Occipital lobe (tissue), 2 donors: ENCODE measurements around the gene RIPOR2. TPM values are rescaled to one million over a fixed set of nuclear protein-coding genes. Genes with fewer than 3 reads are reported as not detected.

Experiments
- DNase-seq: peaks from one replicate; lab custom pipeline; 2025; lab: John Stamatoyannopoulos, UW
- total RNA-seq: library from RNA; depleted of rRNA; stranded (reverse); fragments of >200 nt; gene quantifications from one replicate; pipeline ENCODE4 v1.2.3, GENCODE V29; 2014

RIPOR2 gene
- total RNA-seq, 1 donor from 2014 or later = 17.8 TPM

- DNase-seq = no peak
Measured at GRCh38 chr6:24907919-24908649, 27.7 kb downstream of the RIPOR2 start.

GRCh38 chr6:24906314-24906713, 29.4 kb downstream of the RIPOR2 start:
- no peak for DNase-seq

- DNase-seq = no peak
Measured at GRCh38 chr6:24905483-24905882, 30.3 kb downstream of the RIPOR2 start.

GRCh38 chr6:24903681-24904080, 32.1 kb downstream of the RIPOR2 start:
- no peak for DNase-seq

- DNase-seq = no peak
Measured at GRCh38 chr6:24902782-24903181, 33.0 kb downstream of the RIPOR2 start.

GRCh38 chr6:24901698-24902328, 33.9 kb downstream of the RIPOR2 start:
- DNase-seq = no peak

GRCh38 chr6:24900917-24901697, 34.7 kb downstream of the RIPOR2 start:
- no peak for DNase-seq

GRCh38 chr6:24899997-24900325, 35.8 kb downstream of the RIPOR2 start:
- DNase-seq = peak; percentile 54

GRCh38 chr6:24899136-24899996, 36.4 kb downstream of the RIPOR2 start:
- DNase-seq = no peak

- no peak for DNase-seq
Measured at GRCh38 chr6:24898676-24899075, 37.1 kb downstream of the RIPOR2 start.

- no peak for DNase-seq
Measured at GRCh38 chr6:24897186-24897585, 38.6 kb downstream of the RIPOR2 start.

GRCh38 chr6:24893342-24893850, 42.4 kb downstream of the RIPOR2 start:
- DNase-seq = no peak

- DNase-seq = no peak
Measured at GRCh38 chr6:24891004-24891403, 44.8 kb downstream of the RIPOR2 start.

- no peak for DNase-seq
Measured at GRCh38 chr6:24890471-24890870, 45.3 kb downstream of the RIPOR2 start.

- DNase-seq = no peak
Measured at GRCh38 chr6:24888715-24889370, 46.9 kb downstream of the RIPOR2 start.

- no peak for DNase-seq
Measured at GRCh38 chr6:24887545-24888140, 48.1 kb downstream of the RIPOR2 start.

GRCh38 chr6:24883618-24884017, 52.1 kb downstream of the RIPOR2 start:
- no peak for DNase-seq

- no peak for DNase-seq
Measured at GRCh38 chr6:24882835-24883555, 52.8 kb downstream of the RIPOR2 start.

GRCh38 chr6:24882295-24882694, 53.5 kb downstream of the RIPOR2 start:
- no peak for DNase-seq

- DNase-seq = no peak
Measured at GRCh38 chr6:24881376-24881775, 54.4 kb downstream of the RIPOR2 start.
